Myometrial cell (primary cell): ENCODE data around the gene TRIM64. TPM values are rescaled to one million over a fixed set of nuclear protein-coding genes. Genes with fewer than 3 reads are reported as not detected.

ENCODE experiments used
- total RNA-seq: library from RNA; depleted of rRNA; stranded (reverse); fragments of >200 nt; gene quantifications from 2 replicates; pipeline ENCODE4 v1.2.3, GENCODE V29; 2015

TRIM64 gene
- total RNA-seq: not detected in 2 replicates

GRCh38 chr11:89965737-89966136, at the start of gene TRIM64:
TRIM64 (plus strand) TSS chr11:89966037; CDS start chr11:89968504, 2,467 bp downstream.

GRCh38 chr11:89922195-89922660, 43.6 kb upstream of the TRIM64 start, which contains the start of gene TRIM49D1:
TRIM49D1 (minus strand) TSS chr11:89922245; CDS start chr11:89917710, 4,535 bp downstream.

GRCh38 chr11:89923764-89924163, 42.1 kb upstream of the TRIM64 start, which contains the start of gene TRIM49D2:
TRIM49D2 (plus strand) TSS chr11:89924064; CDS start chr11:89926762, 2,698 bp downstream.

Other genes with a start within 250 kb of the TRIM64 start
- gene TRIM49, start 157.5 kb upstream of the TRIM64 start, total RNA-seq: not detected in 2 replicates
- not detected in 2 replicates for gene TRIM64B, start 87.5 kb upstream of the TRIM64 start, total RNA-seq
- gene TRIM49D1, start 43.8 kb upstream of the TRIM64 start, total RNA-seq: not detected in 2 replicates
- gene TRIM49D2, start 42.0 kb upstream of the TRIM64 start, total RNA-seq: not detected in 2 replicates
- not detected in 2 replicates for gene TRIM49C, start 65.1 kb downstream of the TRIM64 start, total RNA-seq
- gene UBTFL1, start 119.9 kb downstream of the TRIM64 start, total RNA-seq: not detected in 2 replicates
- 0.18 and 0.58 TPM in 2 replicates for gene NAALAD2, start 168.6 kb downstream of the TRIM64 start, total RNA-seq